CD1c-positive myeloid dendritic cell (primary cell): ENCODE measurements around the gene ATP6V0B.

Source experiments
- DNase-seq: peaks from one replicate; pipeline ENCODE4 v3.0.0-alpha.2; 2016; ENCODE audit errors: extremely low spot score

The ATP6V0B gene

GRCh38 chr1:43969746-43970466, 4.9 kb upstream of the ATP6V0B start, which contains the start of gene DPH2:
Gene DPH2, plus strand, starts transcription at chr1:43970010. Its CDS starts 166 bp downstream, at chr1:43970176.
- peak; percentile 98 for DNase-seq

- no peak for DNase-seq
Measured at GRCh38 chr1:43970502-43970901, 4.3 kb upstream of the ATP6V0B start.

- no peak for DNase-seq
Measured at GRCh38 chr1:43970911-43971310, 3.8 kb upstream of the ATP6V0B start.

GRCh38 chr1:43971336-43971980, 3.3 kb upstream of the ATP6V0B start:
- no peak for DNase-seq

GRCh38 chr1:43973981-43974442, 748 bp upstream of the ATP6V0B start:
- DNase-seq, result peak; percentile 15

- peak; percentile 90 for DNase-seq
Measured at GRCh38 chr1:43975249-43975961, 645 bp downstream of the ATP6V0B start.

- DNase-seq, result no peak
Measured at GRCh38 chr1:43976045-43976444, 1.3 kb downstream of the ATP6V0B start.

GRCh38 chr1:43976890-43977289, 2.1 kb downstream of the ATP6V0B start:
- no peak for DNase-seq

- DNase-seq, result no peak
Measured at GRCh38 chr1:43977376-43978263, 2.9 kb downstream of the ATP6V0B start.

GRCh38 chr1:43978264-43978550, 3.4 kb downstream of the ATP6V0B start:
- no peak for DNase-seq

GRCh38 chr1:43978551-43979260, 3.9 kb downstream of the ATP6V0B start, which contains the start of gene B4GALT2:
Gene B4GALT2, plus strand, starts transcription at chr1:43979210. Its CDS starts 1,951 bp downstream, at chr1:43981161.
- peak; percentile 43 for DNase-seq

GRCh38 chr1:43979261-43979527, 4.4 kb downstream of the ATP6V0B start:
- no peak for DNase-seq

GRCh38 chr1:43979528-43980254, 4.9 kb downstream of the ATP6V0B start:
- peak; percentile 48 for DNase-seq

- no peak for DNase-seq
Measured at GRCh38 chr1:43980255-43981134, 5.7 kb downstream of the ATP6V0B start.

GRCh38 chr1:43981135-43981491, 6.4 kb downstream of the ATP6V0B start:
- no peak for DNase-seq

GRCh38 chr1:43981636-43982035, 6.9 kb downstream of the ATP6V0B start:
- DNase-seq, result no peak

- no peak for DNase-seq
Measured at GRCh38 chr1:43982241-43982640, 7.5 kb downstream of the ATP6V0B start.

GRCh38 chr1:43982808-43983207, 8.0 kb downstream of the ATP6V0B start:
- peak; percentile 33 for DNase-seq

- DNase-seq, result no peak
Measured at GRCh38 chr1:43983253-43983899, 8.6 kb downstream of the ATP6V0B start.
